GM23338 (cell line): Measurements from ENCODE around the gene ME2. TPM values are rescaled to one million over a fixed set of nuclear protein-coding genes. Genes with fewer than 3 reads are reported as not detected.

Experiments used
- ATAC-seq: fragments of 200-7000 bp; cut with Tn5 transposase; 3 replicates; pipeline ENCODE4 v1.9.1; 2020
- DNase-seq: peaks from one replicate; pipeline ENCODE4 v3.0.0-alpha.2; 2015; ENCODE audit warnings: low spot score
- H2AFZ ChIP-seq: fragments of 200-600 bp; sonication (generic); 2 replicates; pipeline ENCODE4 v1.8.0; 2016; ENCODE audit warnings: antibody characterized with exemption, mild to moderate bottlenecking, moderate library complexity
- H3F3A ChIP-seq: fragments of 200-600 bp; sonication (generic); replicated peaks from 2 replicates; pipeline ENCODE4 v1.8.0; 2017; ENCODE audit warnings: antibody characterized with exemption, mixed run types, low read depth
- H3K27ac ChIP-seq: fragments of 200-600 bp; sonication (generic); 2 replicates; pipeline ENCODE4 v1.6.1; 2016; ENCODE audit warnings: low read depth
- H3K27me3 ChIP-seq: fragments of 200-600 bp; sonication (generic); 2 replicates; pipeline ENCODE4 v1.8.0; 2016; ENCODE audit warnings: mild to moderate bottlenecking, mixed run types, moderate library complexity; ENCODE audit not compliant: insufficient read depth
- H3K36me3 ChIP-seq: fragments of 200-600 bp; sonication (generic); 2 replicates; pipeline ENCODE4 v1.8.0; 2016; ENCODE audit warnings: mild to moderate bottlenecking; ENCODE audit not compliant: insufficient read depth
- H3K4me1 ChIP-seq: fragments of 200-600 bp; sonication (generic); 2 replicates; pipeline ENCODE4 v1.8.0; 2016; ENCODE audit warnings: mild to moderate bottlenecking, moderate library complexity; ENCODE audit not compliant: insufficient read depth
- H3K4me2 ChIP-seq: fragments of 200-600 bp; sonication (generic); 2 replicates; pipeline ENCODE4 v1.7.1; 2017; ENCODE audit warnings: mixed run types
- H3K4me3 ChIP-seq: fragments of 200-600 bp; sonication (generic); 2 replicates; pipeline ENCODE4 v1.6.1; 2016; ENCODE audit warnings: mixed run types
- H3K79me2 ChIP-seq: fragments of 200-600 bp; sonication (generic); replicated peaks from 2 replicates; pipeline ENCODE4 v1.8.0; 2017; ENCODE audit warnings: mild to moderate bottlenecking; ENCODE audit not compliant: insufficient read depth
- H3K9me2 ChIP-seq: fragments of 200-600 bp; sonication (generic); 2 replicates; pipeline ENCODE4 v1.8.0; 2017; ENCODE audit not compliant: insufficient read depth
- H4K20me1 ChIP-seq: fragments of 200-600 bp; sonication (generic); replicated peaks from 2 replicates; pipeline ENCODE4 v1.8.0; 2017; ENCODE audit warnings: mild to moderate bottlenecking; ENCODE audit not compliant: insufficient read depth
- H3K27ac Mint-ChIP-seq: 2 replicates; pipeline ENCODE4 v1.8.0; 2020; ENCODE audit warnings: inconsistent platforms, mild to moderate bottlenecking, moderate library complexity, mixed read lengths
- H3K27me3 Mint-ChIP-seq: 3 replicates; pipeline ENCODE4 v1.8.0; 2022; ENCODE audit warnings: low read depth, mild to moderate bottlenecking, moderate library complexity, mixed read lengths, inconsistent platforms; ENCODE audit not compliant: insufficient read depth, poor library complexity
- H3K36me3 Mint-ChIP-seq: 3 replicates; pipeline ENCODE4 v1.8.0; 2021; ENCODE audit warnings: low read depth, mild to moderate bottlenecking, inconsistent platforms, moderate library complexity, mixed read lengths
- H3K4me1 Mint-ChIP-seq: 3 replicates; pipeline ENCODE4 v1.8.0; 2020; ENCODE audit warnings: mild to moderate bottlenecking, inconsistent platforms, mixed read lengths
- H3K4me3 Mint-ChIP-seq: 3 replicates; pipeline ENCODE4 v1.8.0; 2021; ENCODE audit warnings: moderate library complexity, mild to moderate bottlenecking, inconsistent platforms, mixed read lengths
- H3K9me3 Mint-ChIP-seq: 3 replicates; pipeline ENCODE4 v1.8.0; 2020; ENCODE audit warnings: moderate library complexity, mild to moderate bottlenecking, inconsistent platforms, mixed read lengths
- CREB1 ChIP-seq: fragments of 250-450 bp; sonication (Bioruptor Pico); IDR thresholded peaks from 2 replicates; pipeline ENCODE4 v1.5.0; 2020; ENCODE audit warnings: low read depth, mild to moderate bottlenecking, moderate library complexity
- EZH2 ChIP-seq: fragments of 200-600 bp; sonication (generic); IDR thresholded peaks from one replicate; pipeline ENCODE4 v1.8.0; 2017; ENCODE audit warnings: antibody characterized with exemption, mild to moderate bottlenecking, low read depth; ENCODE audit not compliant: unreplicated experiment
- EZH2phosphoT487 ChIP-seq: fragments of 200-600 bp; sonication (generic); IDR thresholded peaks from one replicate; pipeline ENCODE4 v1.8.1; 2018; ENCODE audit warnings: antibody characterized with exemption; ENCODE audit not compliant: unreplicated experiment
- JUNB ChIP-seq: IDR thresholded peaks from one replicate; pipeline ENCODE4 v1.6.1; 2016; ENCODE audit warnings: antibody characterized with exemption; ENCODE audit not compliant: unreplicated experiment
- NANOG ChIP-seq: IDR thresholded peaks from 2 replicates; pipeline ENCODE4 v1.6.1; 2016; ENCODE audit warnings: antibody characterized with exemption, borderline replicate concordance
- POLR2AphosphoS5 ChIP-seq: IDR thresholded peaks from 2 replicates; pipeline ENCODE4 v1.6.1; 2016; ENCODE audit warnings: antibody characterized with exemption, low read depth
- STAT1 ChIP-seq: IDR thresholded peaks from one replicate; pipeline ENCODE4 v1.6.1; 2016; ENCODE audit warnings: antibody characterized with exemption; ENCODE audit not compliant: unreplicated experiment
- ZNF114 ChIP-seq: fragments of 250-450 bp; sonication (Bioruptor Pico); IDR thresholded peaks from 2 replicates; pipeline ENCODE4 v1.5.0; 2020; ENCODE audit warnings: mild to moderate bottlenecking, moderate library complexity
- ZNF331 ChIP-seq: fragments of 250-450 bp; sonication (Bioruptor Pico); IDR thresholded peaks from 2 replicates; pipeline ENCODE4 v1.5.0; 2020; ENCODE audit warnings: low read depth, mild to moderate bottlenecking, moderate library complexity
- polyA plus RNA-seq: library from polyadenylated mRNA; unstranded; fragments of >200 nt; fragmentation: Nextera tagmentation; extraction: Ambion mirVana; gene quantifications from 2 replicates; pipeline ENCODE4 v1.2.1, GENCODE V29; 2016
- total RNA-seq: library from RNA; depleted of rRNA; stranded (reverse); fragments of >200 nt; shearing (Covaris generic); gene quantifications from 2 replicates; pipeline ENCODE4 v1.2.3, GENCODE V29; 2014
- TF ChIP-seq, protein P1 (sequence below): IDR thresholded peaks from 2 replicates; pipeline ENCODE4 v1.6.1; 2016; ENCODE audit warnings: antibody characterized with exemption
- TF ChIP-seq, protein P2 (sequence below), 2 experiments: fragments of 200-600 bp in 1 of 2; sonication (generic) in 1 of 2; conservative IDR thresholded peaks; 2 replicates each; pipeline versions ENCODE4 v1.5.1 to v1.6.1; 2016 to 2017; ENCODE audit warnings: antibody characterized with exemption in 2 of 2, low read depth in 2 of 2, mild to moderate bottlenecking in 2 of 2, moderate library complexity in 1 of 2
- TF ChIP-seq, protein P3 (sequence below): IDR thresholded peaks from one replicate; pipeline ENCODE4 v1.6.1; 2018; ENCODE audit warnings: antibody characterized with exemption; ENCODE audit not compliant: unreplicated experiment
- TF ChIP-seq, protein P4 (sequence below): fragments of 250-450 bp; sonication (Bioruptor Pico); IDR thresholded peaks from 2 replicates; pipeline ENCODE4 v1.5.0; 2020; ENCODE audit warnings: mild to moderate bottlenecking, moderate library complexity

Gene ME2
- total and polyA plus RNA-seq, 2 experiments from 2014 or later = 61.0 to 102 TPM

DNA sequence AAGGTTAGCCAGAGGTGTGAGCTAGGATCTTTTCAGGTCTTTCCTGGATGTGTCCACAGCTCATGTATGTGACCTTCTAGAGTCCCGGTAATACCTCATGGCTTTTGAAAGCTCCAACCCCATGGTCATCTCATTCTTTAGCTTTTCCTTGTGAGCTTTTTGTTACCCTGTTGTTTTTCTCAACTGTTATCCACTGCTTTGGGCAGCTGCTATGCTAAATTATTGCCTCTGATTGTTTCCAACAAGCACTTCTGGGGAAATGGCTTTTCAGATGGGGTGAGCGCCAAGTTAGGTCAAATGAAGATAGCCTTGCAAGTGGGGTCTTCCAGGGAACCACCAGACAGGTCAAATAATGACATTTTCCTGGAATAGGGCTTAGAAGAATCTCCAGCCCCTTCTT, 27.9 kb downstream of the ME2 start:
- Histone ChIP-seq H2AFZ (no peak overlapping the region), H4K20me1 (peaks cover 11% of the 10 kb centered on the region), H3K79me2 (peaks cover 26% of the 10 kb centered on the region), H3K9me2 (no peaks in the 10 kb centered on the region), H3K4me2 (no peak overlapping the region), H3K27ac (no peak overlapping the region), H3K36me3 (no peaks in the 10 kb centered on the region; the same call in 1 of the 2 replicates), H3F3A (no peaks in the 10 kb centered on the region), H3K4me1 (no peaks in the 10 kb centered on the region; the same call in 1 of the 2 replicates), H3K4me3 (no peak overlapping the region), H3K27me3 (no peaks in the 10 kb centered on the region)
- H3K4me1 Mint-ChIP-seq = peaks cover 3% of the 10 kb centered on the region; the same call in 2 of the 3 replicates
- peaks cover 57% of the 10 kb centered on the region for H3K36me3 Mint-ChIP-seq
- peaks cover 14% of the 10 kb centered on the region; the same call in 2 of the 3 replicates for H3K9me3 Mint-ChIP-seq
- no peak for DNase-seq
- H3K27ac Mint-ChIP-seq = no peak overlapping the region
- no peak overlapping the region for H3K4me3 Mint-ChIP-seq
- no peak for ATAC-seq
- TF ChIP-seq, protein P1, sequence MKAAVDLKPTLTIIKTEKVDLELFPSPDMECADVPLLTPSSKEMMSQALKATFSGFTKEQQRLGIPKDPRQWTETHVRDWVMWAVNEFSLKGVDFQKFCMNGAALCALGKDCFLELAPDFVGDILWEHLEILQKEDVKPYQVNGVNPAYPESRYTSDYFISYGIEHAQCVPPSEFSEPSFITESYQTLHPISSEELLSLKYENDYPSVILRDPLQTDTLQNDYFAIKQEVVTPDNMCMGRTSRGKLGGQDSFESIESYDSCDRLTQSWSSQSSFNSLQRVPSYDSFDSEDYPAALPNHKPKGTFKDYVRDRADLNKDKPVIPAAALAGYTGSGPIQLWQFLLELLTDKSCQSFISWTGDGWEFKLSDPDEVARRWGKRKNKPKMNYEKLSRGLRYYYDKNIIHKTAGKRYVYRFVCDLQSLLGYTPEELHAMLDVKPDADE = no peak
- TF ChIP-seq, protein P2, sequence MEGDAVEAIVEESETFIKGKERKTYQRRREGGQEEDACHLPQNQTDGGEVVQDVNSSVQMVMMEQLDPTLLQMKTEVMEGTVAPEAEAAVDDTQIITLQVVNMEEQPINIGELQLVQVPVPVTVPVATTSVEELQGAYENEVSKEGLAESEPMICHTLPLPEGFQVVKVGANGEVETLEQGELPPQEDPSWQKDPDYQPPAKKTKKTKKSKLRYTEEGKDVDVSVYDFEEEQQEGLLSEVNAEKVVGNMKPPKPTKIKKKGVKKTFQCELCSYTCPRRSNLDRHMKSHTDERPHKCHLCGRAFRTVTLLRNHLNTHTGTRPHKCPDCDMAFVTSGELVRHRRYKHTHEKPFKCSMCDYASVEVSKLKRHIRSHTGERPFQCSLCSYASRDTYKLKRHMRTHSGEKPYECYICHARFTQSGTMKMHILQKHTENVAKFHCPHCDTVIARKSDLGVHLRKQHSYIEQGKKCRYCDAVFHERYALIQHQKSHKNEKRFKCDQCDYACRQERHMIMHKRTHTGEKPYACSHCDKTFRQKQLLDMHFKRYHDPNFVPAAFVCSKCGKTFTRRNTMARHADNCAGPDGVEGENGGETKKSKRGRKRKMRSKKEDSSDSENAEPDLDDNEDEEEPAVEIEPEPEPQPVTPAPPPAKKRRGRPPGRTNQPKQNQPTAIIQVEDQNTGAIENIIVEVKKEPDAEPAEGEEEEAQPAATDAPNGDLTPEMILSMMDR (conservative IDR thresholded peaks at IDR 0.05; ENCODE audit: low read depth in 2 of 2) = no peak
- no peak for TF ChIP-seq JUNB
- no peak for TF ChIP-seq EZH2phosphoT487
- TF ChIP-seq EZH2 = no peak
- TF ChIP-seq, protein P3, sequence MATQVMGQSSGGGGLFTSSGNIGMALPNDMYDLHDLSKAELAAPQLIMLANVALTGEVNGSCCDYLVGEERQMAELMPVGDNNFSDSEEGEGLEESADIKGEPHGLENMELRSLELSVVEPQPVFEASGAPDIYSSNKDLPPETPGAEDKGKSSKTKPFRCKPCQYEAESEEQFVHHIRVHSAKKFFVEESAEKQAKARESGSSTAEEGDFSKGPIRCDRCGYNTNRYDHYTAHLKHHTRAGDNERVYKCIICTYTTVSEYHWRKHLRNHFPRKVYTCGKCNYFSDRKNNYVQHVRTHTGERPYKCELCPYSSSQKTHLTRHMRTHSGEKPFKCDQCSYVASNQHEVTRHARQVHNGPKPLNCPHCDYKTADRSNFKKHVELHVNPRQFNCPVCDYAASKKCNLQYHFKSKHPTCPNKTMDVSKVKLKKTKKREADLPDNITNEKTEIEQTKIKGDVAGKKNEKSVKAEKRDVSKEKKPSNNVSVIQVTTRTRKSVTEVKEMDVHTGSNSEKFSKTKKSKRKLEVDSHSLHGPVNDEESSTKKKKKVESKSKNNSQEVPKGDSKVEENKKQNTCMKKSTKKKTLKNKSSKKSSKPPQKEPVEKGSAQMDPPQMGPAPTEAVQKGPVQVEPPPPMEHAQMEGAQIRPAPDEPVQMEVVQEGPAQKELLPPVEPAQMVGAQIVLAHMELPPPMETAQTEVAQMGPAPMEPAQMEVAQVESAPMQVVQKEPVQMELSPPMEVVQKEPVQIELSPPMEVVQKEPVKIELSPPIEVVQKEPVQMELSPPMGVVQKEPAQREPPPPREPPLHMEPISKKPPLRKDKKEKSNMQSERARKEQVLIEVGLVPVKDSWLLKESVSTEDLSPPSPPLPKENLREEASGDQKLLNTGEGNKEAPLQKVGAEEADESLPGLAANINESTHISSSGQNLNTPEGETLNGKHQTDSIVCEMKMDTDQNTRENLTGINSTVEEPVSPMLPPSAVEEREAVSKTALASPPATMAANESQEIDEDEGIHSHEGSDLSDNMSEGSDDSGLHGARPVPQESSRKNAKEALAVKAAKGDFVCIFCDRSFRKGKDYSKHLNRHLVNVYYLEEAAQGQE = no peak
- TF ChIP-seq STAT1 = no peak
- no peak for TF ChIP-seq POLR2AphosphoS5
- TF ChIP-seq, protein P4, sequence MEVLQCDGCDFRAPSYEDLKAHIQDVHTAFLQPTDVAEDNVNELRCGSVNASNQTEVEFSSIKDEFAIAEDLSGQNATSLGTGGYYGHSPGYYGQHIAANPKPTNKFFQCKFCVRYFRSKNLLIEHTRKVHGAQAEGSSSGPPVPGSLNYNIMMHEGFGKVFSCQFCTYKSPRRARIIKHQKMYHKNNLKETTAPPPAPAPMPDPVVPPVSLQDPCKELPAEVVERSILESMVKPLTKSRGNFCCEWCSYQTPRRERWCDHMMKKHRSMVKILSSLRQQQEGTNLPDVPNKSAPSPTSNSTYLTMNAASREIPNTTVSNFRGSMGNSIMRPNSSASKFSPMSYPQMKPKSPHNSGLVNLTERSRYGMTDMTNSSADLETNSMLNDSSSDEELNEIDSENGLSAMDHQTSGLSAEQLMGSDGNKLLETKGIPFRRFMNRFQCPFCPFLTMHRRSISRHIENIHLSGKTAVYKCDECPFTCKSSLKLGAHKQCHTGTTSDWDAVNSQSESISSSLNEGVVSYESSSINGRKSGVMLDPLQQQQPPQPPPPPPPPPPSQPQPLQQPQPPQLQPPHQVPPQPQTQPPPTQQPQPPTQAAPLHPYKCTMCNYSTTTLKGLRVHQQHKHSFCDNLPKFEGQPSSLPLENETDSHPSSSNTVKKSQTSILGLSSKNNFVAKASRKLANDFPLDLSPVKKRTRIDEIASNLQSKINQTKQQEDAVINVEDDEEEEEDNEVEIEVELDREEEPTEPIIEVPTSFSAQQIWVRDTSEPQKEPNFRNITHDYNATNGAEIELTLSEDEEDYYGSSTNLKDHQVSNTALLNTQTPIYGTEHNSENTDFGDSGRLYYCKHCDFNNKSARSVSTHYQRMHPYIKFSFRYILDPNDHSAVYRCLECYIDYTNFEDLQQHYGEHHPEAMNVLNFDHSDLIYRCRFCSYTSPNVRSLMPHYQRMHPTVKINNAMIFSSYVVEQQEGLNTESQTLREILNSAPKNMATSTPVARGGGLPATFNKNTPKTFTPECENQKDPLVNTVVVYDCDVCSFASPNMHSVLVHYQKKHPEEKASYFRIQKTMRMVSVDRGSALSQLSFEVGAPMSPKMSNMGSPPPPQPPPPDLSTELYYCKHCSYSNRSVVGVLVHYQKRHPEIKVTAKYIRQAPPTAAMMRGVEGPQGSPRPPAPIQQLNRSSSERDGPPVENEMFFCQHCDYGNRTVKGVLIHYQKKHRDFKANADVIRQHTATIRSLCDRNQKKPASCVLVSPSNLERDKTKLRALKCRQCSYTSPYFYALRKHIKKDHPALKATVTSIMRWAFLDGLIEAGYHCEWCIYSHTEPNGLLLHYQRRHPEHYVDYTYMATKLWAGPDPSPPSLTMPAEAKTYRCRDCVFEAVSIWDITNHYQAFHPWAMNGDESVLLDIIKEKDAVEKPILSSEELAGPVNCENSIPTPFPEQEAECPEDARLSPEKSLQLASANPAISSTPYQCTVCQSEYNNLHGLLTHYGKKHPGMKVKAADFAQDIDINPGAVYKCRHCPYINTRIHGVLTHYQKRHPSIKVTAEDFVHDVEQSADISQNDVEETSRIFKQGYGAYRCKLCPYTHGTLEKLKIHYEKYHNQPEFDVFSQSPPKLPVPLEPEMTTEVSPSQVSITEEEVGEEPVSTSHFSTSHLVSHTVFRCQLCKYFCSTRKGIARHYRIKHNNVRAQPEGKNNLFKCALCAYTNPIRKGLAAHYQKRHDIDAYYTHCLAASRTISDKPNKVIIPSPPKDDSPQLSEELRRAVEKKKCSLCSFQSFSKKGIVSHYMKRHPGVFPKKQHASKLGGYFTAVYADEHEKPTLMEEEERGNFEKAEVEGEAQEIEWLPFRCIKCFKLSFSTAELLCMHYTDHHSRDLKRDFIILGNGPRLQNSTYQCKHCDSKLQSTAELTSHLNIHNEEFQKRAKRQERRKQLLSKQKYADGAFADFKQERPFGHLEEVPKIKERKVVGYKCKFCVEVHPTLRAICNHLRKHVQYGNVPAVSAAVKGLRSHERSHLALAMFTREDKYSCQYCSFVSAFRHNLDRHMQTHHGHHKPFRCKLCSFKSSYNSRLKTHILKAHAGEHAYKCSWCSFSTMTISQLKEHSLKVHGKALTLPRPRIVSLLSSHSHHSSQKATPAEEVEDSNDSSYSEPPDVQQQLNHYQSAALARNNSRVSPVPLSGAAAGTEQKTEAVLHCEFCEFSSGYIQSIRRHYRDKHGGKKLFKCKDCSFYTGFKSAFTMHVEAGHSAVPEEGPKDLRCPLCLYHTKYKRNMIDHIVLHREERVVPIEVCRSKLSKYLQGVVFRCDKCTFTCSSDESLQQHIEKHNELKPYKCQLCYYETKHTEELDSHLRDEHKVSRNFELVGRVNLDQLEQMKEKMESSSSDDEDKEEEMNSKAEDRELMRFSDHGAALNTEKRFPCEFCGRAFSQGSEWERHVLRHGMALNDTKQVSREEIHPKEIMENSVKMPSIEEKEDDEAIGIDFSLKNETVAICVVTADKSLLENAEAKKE (CRISPR knock-in tag) = no peak
- TF ChIP-seq ZNF331 (CRISPR knock-in tag) = no peak
- no peak for TF ChIP-seq CREB1
- no peak for TF ChIP-seq NANOG
- no peak for TF ChIP-seq ZNF114 (CRISPR knock-in tag)
- no peaks in the 10 kb centered on the region for H3K27me3 Mint-ChIP-seq
